ENCODE measurements around the gene ASCL2. TPM values are rescaled to one million over a fixed set of nuclear protein-coding genes. Genes with fewer than 3 reads are reported as not detected.

The ASCL2 gene
- total RNA-seq, 1 experiment from 2014 or later, result 0.35 TPM

DNA sequence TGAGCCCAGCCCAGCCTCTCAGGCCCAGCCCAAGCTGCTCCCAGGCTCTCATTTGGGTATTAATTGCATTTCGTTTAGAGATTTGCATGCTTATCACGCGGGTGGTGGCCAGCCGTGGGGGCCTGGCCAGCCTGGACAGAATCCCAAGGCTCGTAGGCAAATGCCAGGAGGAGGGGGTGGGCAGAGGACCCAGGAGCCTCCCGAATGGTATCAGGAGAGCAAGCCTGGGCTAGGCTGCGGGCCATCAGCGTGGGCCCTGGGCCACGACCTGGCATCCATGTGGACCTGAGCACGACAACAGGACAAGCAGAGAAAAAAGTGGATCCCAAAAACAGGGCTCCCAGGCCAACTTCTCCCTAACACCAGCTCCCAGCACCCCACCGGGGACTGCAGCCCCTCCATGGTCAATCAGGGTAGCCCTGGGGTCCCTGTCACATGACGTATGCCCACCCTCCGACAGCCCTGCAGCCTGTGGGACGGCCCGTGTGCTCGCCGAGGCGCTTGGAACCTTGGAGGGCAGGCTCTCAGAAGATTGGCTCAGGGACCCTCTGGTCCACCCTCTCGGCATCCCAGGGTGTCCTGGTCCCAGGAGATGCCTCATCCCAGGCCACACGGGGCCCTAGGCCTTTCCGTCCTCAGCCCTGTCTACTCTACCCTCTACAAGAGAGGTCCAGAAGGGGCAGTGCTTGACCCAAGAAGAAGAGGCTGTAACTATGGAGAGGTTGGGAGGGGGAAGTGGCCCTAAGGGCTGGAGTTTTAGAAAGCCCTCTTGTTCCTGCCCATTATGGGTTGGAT, 8.8 kb downstream of the ASCL2 start:
- Histone ChIP-seq H3T11ph (ENCODE audit: low read length) (no peak overlapping the region), H4K8ac (replicated peaks; ENCODE audit: insufficient read length, low read depth, low read length) (no peak overlapping the region), H2AK5ac (ENCODE audit: insufficient read length, low read length) (no peak overlapping the region), H2BK20ac (ENCODE audit: low read depth, low read length, poor library complexity, severe bottlenecking) (no peak overlapping the region), H3K23ac (ENCODE audit: insufficient read length, low read depth, low read length) (no peak overlapping the region), H3K14ac (ENCODE audit: insufficient read depth, low read length) (no peak overlapping the region; the same call in 1 of the 2 replicates), H3K23me2 (ENCODE audit: insufficient read length, low read depth, low read length, poor library complexity, severe bottlenecking) (no peaks in the 10 kb centered on the region), H3K4me2 (ENCODE audit: insufficient read depth, insufficient read length, low read length) (no peak overlapping the region), H2BK12ac (ENCODE audit: insufficient read length, low read depth, low read length) (no peak overlapping the region), H3K27me3 (ENCODE audit: insufficient read depth, low read length) (peaks cover 2% of the 10 kb centered on the region; the same call in 1 of the 2 replicates), H2BK120ac (ENCODE audit: low read depth, low read length, poor library complexity, severe bottlenecking) (no peak overlapping the region), H4K20me1 (ENCODE audit: control insufficient read depth, insufficient read depth, insufficient read length) (peaks cover 2% of the 10 kb centered on the region), H2AFZ (ENCODE audit: low read length) (no peak overlapping the region), H3K18ac (ENCODE audit: insufficient read length, low read depth, low read length) (no peak overlapping the region), H3K9me3 (ENCODE audit: control insufficient read depth, low read depth, low read length) (no peaks in the 10 kb centered on the region), H3K9ac (ENCODE audit: extremely low read depth, insufficient read length, low read length) (no peak overlapping the region), H3K27ac (ENCODE audit: insufficient read length, low read depth, low read length) (no peak overlapping the region), H2BK5ac (ENCODE audit: insufficient read length, low read length) (no peak overlapping the region), H3K4me1 (ENCODE audit: insufficient read depth, low read length) (no peaks in the 10 kb centered on the region), H3K56ac (ENCODE audit: insufficient read length, low read depth, low read length) (no peak overlapping the region), H3K79me2 (ENCODE audit: insufficient read depth, low read length) (no peaks in the 10 kb centered on the region), H3K4ac (ENCODE audit: low read depth, low read length) (no peak overlapping the region), H3K79me1 (ENCODE audit: insufficient read depth, low read depth, low read length, poor library complexity, severe bottlenecking) (no peaks in the 10 kb centered on the region), H2BK15ac (ENCODE audit: low read depth, low read length) (no peak overlapping the region), H4K91ac (ENCODE audit: insufficient read length, low read depth, low read length) (no peak overlapping the region), H4K5ac (ENCODE audit: insufficient read length, low read depth, low read length) (no peak overlapping the region)
- Mint-ChIP-seq H3K4me3 (no peak overlapping the region), H3K36me3 (ENCODE audit: insufficient read depth in 1 of 3, low read depth in 3 of 3) (no peaks in the 10 kb centered on the region), H3K9me3 (no peaks in the 10 kb centered on the region), H3K27ac (no peak overlapping the region), H3K4me1 (no peaks in the 10 kb centered on the region), H3K27me3 (ENCODE audit: low read depth) (peaks cover 58% of the 10 kb centered on the region)
- no CpG with 5 or more reads among the region's 21 CpGs for WGBS (ENCODE audit: extremely low coverage, insufficient read length, low lambda C conversion rate)
- TF ChIP-seq, protein P1, sequence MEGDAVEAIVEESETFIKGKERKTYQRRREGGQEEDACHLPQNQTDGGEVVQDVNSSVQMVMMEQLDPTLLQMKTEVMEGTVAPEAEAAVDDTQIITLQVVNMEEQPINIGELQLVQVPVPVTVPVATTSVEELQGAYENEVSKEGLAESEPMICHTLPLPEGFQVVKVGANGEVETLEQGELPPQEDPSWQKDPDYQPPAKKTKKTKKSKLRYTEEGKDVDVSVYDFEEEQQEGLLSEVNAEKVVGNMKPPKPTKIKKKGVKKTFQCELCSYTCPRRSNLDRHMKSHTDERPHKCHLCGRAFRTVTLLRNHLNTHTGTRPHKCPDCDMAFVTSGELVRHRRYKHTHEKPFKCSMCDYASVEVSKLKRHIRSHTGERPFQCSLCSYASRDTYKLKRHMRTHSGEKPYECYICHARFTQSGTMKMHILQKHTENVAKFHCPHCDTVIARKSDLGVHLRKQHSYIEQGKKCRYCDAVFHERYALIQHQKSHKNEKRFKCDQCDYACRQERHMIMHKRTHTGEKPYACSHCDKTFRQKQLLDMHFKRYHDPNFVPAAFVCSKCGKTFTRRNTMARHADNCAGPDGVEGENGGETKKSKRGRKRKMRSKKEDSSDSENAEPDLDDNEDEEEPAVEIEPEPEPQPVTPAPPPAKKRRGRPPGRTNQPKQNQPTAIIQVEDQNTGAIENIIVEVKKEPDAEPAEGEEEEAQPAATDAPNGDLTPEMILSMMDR (conservative IDR thresholded peaks at IDR 0.05), result no peak
- DNase-seq, result no peak

Measured in H9 (cell line).